BJ (cell line): ENCODE data around the gene TFRC. TPM values are rescaled to one million over a fixed set of nuclear protein-coding genes. Genes with fewer than 3 reads are reported as not detected.

Source experiments
- CTCF ChIA-PET: fragments of 350-600 bp; formaldehyde crosslinking; extraction: SDS; loops from one replicate; lab custom pipeline; 2021; ENCODE audit warnings: antibody characterized with exemption, inconsistent platforms; lab: Yijun Ruan, JAX
- POLR2A ChIA-PET: fragments of 300-600 bp; sonication (Branson Sonifier 250); formaldehyde crosslinking; extraction: SDS; loops from one replicate; lab custom pipeline; 2021; ENCODE audit warnings: antibody characterized with exemption; lab: Charles Lee
- DNase-seq: peaks from one replicate; pipeline ENCODE4 v3.0.0-alpha.2; 2011; ENCODE audit warnings: low read depth
- H3K27me3 ChIP-seq: 2 replicates; pipeline ENCODE4 v1.6.0; 2011; ENCODE audit warnings: low read length; ENCODE audit not compliant: control insufficient read depth, insufficient read depth
- H3K36me3 ChIP-seq: 2 replicates; pipeline ENCODE4 v1.5.1; 2011; ENCODE audit warnings: low read length; ENCODE audit not compliant: control insufficient read depth, insufficient read depth
- H3K4me3 ChIP-seq: 2 replicates; pipeline ENCODE4 v1.5.1; 2011; ENCODE audit warnings: low read depth, mild to moderate bottlenecking, control low read depth, low read length
- polyA plus RNA-seq: library from polyadenylated mRNA; depleted of rRNA; stranded (reverse); fragments of >200 nt; gene quantifications from 2 replicates; pipeline ENCODE4 v1.2.3, GENCODE V29; 2011
- TF ChIP-seq, protein P1 (sequence below): IDR thresholded peaks from 2 replicates; pipeline ENCODE4 v1.5.1; 2011; ENCODE audit warnings: low read depth, mild to moderate bottlenecking, control low read depth, inconsistent platforms, low read length, moderate library complexity; ENCODE audit not compliant: insufficient read depth

The TFRC gene
- polyA plus RNA-seq, 1 experiment: 60.7 TPM

DNA sequence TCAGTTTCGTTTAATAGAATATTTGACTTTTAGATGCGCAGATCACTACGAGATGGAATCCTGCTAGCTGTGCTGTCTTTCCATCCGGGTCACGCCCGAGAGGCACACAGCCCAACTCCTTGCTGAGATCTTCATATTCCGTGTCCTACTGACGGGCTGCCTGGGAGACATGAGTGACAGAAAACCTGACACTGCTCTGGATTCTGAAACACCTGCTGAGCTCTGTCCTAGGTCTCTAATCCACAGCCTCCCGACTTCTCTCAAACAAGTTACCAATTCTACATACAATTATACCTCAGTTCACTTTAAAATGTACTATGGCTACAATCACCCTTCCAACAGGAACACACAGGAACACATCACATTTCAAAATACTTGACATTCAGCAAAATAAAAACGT is 27.2 kb downstream of the TFRC start:
- ChIA-PET CTCF (no interaction called here), POLR2A (no interaction called here)
- peaks cover 20% of the 10 kb centered on the region for H3K36me3 ChIP-seq

DNA sequence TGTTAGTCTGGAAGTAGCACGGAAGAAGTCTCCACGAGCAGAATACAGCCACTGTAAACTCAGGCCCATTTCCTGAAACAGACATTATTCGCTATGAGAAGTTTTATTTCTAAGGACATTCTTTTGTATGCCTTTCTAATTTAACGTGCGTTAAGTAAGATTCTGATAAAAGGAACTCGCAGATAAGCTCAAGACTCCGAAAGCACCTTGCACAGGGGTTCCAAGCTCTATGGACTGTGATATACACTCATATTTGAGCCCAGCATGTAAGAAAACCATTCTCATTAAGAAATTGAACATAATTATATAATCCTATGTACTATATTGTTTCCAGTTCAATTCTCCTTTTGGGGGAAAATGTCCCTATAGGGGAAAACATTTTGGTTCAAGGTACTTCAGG is 28.4 kb downstream of the TFRC start:
- H3K36me3 ChIP-seq: peaks cover 19% of the 10 kb centered on the region

More for the DNA sequence above, 27.2 kb downstream of the TFRC start:
- Histone ChIP-seq H3K27me3 (no peaks in the 10 kb centered on the region), H3K4me3 (no peak overlapping the region)
- TF ChIP-seq, protein P1, sequence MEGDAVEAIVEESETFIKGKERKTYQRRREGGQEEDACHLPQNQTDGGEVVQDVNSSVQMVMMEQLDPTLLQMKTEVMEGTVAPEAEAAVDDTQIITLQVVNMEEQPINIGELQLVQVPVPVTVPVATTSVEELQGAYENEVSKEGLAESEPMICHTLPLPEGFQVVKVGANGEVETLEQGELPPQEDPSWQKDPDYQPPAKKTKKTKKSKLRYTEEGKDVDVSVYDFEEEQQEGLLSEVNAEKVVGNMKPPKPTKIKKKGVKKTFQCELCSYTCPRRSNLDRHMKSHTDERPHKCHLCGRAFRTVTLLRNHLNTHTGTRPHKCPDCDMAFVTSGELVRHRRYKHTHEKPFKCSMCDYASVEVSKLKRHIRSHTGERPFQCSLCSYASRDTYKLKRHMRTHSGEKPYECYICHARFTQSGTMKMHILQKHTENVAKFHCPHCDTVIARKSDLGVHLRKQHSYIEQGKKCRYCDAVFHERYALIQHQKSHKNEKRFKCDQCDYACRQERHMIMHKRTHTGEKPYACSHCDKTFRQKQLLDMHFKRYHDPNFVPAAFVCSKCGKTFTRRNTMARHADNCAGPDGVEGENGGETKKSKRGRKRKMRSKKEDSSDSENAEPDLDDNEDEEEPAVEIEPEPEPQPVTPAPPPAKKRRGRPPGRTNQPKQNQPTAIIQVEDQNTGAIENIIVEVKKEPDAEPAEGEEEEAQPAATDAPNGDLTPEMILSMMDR: no peak
- no peak for DNase-seq

DNA sequence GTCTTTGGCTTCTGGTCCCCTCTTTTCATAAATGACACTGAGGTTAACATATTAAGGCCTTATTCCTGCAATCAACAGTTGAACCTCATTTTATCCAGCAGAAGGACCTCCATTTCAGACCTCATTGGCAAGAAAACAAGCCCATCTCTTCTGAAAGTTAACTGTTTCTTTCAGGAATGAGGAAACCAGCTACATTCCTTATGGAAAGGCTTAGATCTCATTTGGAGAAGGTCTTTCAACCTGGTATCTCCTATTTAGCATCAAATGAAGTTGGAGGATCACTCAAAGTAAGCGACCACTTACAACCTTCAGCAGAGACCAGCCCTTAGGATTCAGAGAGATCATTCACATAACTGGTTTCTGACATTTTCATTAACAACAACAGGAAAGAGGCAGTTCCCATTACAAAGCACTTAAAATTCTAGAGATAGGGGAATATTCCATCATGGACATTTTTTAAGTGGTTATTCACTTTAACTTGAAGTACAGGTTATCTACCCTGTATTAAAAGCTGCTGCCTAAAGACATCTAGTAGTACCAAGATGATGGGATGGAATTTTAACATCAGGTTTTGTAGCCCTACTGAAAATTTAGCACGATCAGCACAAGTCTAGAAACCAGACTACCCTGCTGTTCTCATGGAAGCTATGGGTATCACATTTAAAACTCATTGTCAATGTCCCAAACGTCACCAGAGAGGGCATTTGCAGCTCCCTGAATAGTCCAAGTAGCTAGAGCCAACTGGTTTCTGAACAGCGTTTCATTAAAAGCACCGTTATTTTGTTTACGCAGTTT is 30.4 kb downstream of the TFRC start:
- TF ChIP-seq, protein P1: no peak
- ChIA-PET POLR2A (no interaction called here), CTCF (interaction anchor here (0.7 to 1.0 kb wide), 2 partner anchors 8 to 11 kb away, joined by 3 to 4 read pairs; no protein-coding TSS in a partner anchor)
- DNase-seq: no peak
- H3K36me3 ChIP-seq: peaks cover 14% of the 10 kb centered on the region
- no peak overlapping the region for H3K4me3 ChIP-seq
- H3K27me3 ChIP-seq: no peaks in the 10 kb centered on the region

More for the DNA sequence above, 28.4 kb downstream of the TFRC start:
- DNase-seq: no peak
- Histone ChIP-seq H3K4me3 (no peak overlapping the region), H3K27me3 (no peaks in the 10 kb centered on the region)
- POLR2A ChIA-PET: no interaction called here
- CTCF ChIA-PET: no interaction called here
- TF ChIP-seq, protein P1: no peak

DNA sequence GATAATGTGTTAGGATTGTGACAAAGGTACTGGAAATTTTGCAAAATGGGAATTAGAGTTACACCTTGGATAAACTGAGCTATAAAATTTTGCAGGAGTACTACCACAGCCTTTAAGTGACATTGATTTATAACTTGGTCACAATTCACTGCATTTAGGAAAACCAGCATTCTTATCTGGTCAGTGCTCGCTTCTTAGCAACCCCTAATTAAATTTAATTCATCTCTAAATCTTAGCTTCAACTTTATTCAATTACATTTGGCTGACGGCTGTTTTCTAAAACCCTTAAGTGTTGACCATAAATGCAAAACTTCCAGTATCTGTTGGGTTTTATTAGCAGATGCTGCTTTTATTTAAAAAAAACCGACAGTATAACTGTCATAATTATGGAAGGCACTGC is 31.3 kb downstream of the TFRC start:
- TF ChIP-seq, protein P1: no peak
- ChIA-PET CTCF (interaction anchor here (0.9 kb wide), 1 partner anchor 23 kb away, joined by 4 read pairs; no protein-coding TSS in a partner anchor), POLR2A (no interaction called here)
- peaks cover 11% of the 10 kb centered on the region for H3K36me3 ChIP-seq
- no peak overlapping the region for H3K4me3 ChIP-seq
- no peak for DNase-seq
- no peaks in the 10 kb centered on the region for H3K27me3 ChIP-seq

DNA sequence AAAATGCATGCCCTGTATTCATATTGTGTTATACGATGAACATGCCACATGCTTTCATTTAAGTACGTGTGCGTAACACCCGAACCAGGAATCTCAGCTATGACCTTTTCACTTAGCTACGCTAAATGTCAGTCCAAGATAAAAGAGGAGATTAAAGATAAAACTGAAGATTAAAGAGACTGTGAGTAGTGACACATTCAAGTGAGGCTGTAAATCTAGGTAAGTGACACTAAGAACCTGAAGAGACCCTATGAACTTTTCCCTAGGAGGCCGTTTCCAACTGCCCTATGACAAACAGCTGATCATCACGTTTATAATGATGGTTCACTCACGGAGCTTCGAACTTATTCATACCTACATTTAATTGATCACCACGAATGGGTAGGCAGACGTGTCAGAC is 32.2 kb downstream of the TFRC start:
- H3K36me3 ChIP-seq: peaks cover 6% of the 10 kb centered on the region
- POLR2A ChIA-PET: no interaction called here
- H3K27me3 ChIP-seq: no peaks in the 10 kb centered on the region
- TF ChIP-seq, protein P1: no peak
- DNase-seq: no peak
- no peak overlapping the region for H3K4me3 ChIP-seq
- CTCF ChIA-PET: interaction anchor here (0.9 to 1.7 kb wide), 4 partner anchors 23 to 479 kb away, joined by 3 to 7 read pairs (median 4); no protein-coding TSS in a partner anchor
